HEK293 (cell line): ENCODE data around the gene RHOT2.

Source experiments
- BCL11B ChIP-seq: fragments of 450-650 bp; formaldehyde crosslinking; IDR thresholded peaks from 2 replicates; pipeline ENCODE4 v1.5.1; 2016; ENCODE audit warnings: low read depth, missing biosample characterization, missing genetic modification characterization
- HOXD13 ChIP-seq: sonication (generic); formaldehyde crosslinking; IDR thresholded peaks from 2 replicates; pipeline ENCODE4 v1.8.0; 2022; ENCODE audit warnings: missing genetic modification reagents, borderline replicate concordance
- OVOL3 ChIP-seq: fragments of 450-650 bp; formaldehyde crosslinking; IDR thresholded peaks from 2 replicates; pipeline ENCODE4 v1.5.1; 2016; ENCODE audit warnings: missing biosample characterization, missing genetic modification characterization
- PRDM1 ChIP-seq: fragments of 450-650 bp; formaldehyde crosslinking; IDR thresholded peaks from 2 replicates; pipeline ENCODE4; 2016; ENCODE audit warnings: missing biosample characterization, missing genetic modification characterization
- SCRT1 ChIP-seq: fragments of 450-650 bp; formaldehyde crosslinking; IDR thresholded peaks from 2 replicates; pipeline ENCODE4 v1.5.1; 2016; ENCODE audit warnings: missing biosample characterization, missing genetic modification characterization, borderline replicate concordance
- SETDB1 ChIP-seq: IDR thresholded peaks from one replicate; pipeline ENCODE4 v1.6.1; 2017; ENCODE audit warnings: mild to moderate bottlenecking, low read length, moderate library complexity, mixed read lengths; ENCODE audit not compliant: insufficient read length
- TRIM28 ChIP-seq: IDR thresholded peaks from 2 replicates; pipeline ENCODE4 v1.6.1; 2011; ENCODE audit warnings: low read length, control low read depth, borderline replicate concordance
- WT1 ChIP-seq: fragments of 450-650 bp; formaldehyde crosslinking; IDR thresholded peaks from 2 replicates; pipeline ENCODE4 v1.5.1; 2016; ENCODE audit warnings: missing biosample characterization, missing genetic modification characterization
- YY1 ChIP-seq: fragments of 450-650 bp; formaldehyde crosslinking; IDR thresholded peaks from 2 replicates; pipeline ENCODE4 v1.5.1; 2018; ENCODE audit warnings: missing biosample characterization, missing genetic modification characterization
- ZBTB1 ChIP-seq: fragments of 450-650 bp; formaldehyde crosslinking; IDR thresholded peaks from 2 replicates; pipeline ENCODE4 v1.5.1; 2016; ENCODE audit warnings: missing biosample characterization, missing genetic modification characterization
- ZBTB20 ChIP-seq: fragments of 450-650 bp; formaldehyde crosslinking; IDR thresholded peaks from 2 replicates; pipeline ENCODE4 v1.5.1; 2016; ENCODE audit warnings: missing biosample characterization, missing genetic modification characterization
- ZBTB7A ChIP-seq: fragments of 450-650 bp; formaldehyde crosslinking; IDR thresholded peaks from 2 replicates; pipeline ENCODE4 v1.5.1; 2016; ENCODE audit warnings: low read depth, missing biosample characterization, missing genetic modification characterization
- ZFHX2 ChIP-seq: fragments of 450-650 bp; formaldehyde crosslinking; conservative IDR thresholded peaks from 2 replicates; pipeline ENCODE4 v1.5.1; 2016; ENCODE audit warnings: missing biosample characterization, missing genetic modification characterization
- ZFP41 ChIP-seq: fragments of 450-650 bp; formaldehyde crosslinking; IDR thresholded peaks from 2 replicates; pipeline ENCODE4 v1.5.1; 2016; ENCODE audit warnings: missing biosample characterization, missing genetic modification characterization, borderline replicate concordance
- ZNF138 ChIP-seq: fragments of 450-650 bp; formaldehyde crosslinking; IDR thresholded peaks from 2 replicates; pipeline ENCODE4 v1.5.1; 2016; ENCODE audit warnings: missing biosample characterization, missing genetic modification characterization, borderline replicate concordance
- ZNF214 ChIP-seq: fragments of 450-650 bp; formaldehyde crosslinking; IDR thresholded peaks from 2 replicates; pipeline ENCODE4 v1.5.1; 2017; ENCODE audit warnings: missing biosample characterization, mild to moderate bottlenecking, missing genetic modification characterization, borderline replicate concordance
- ZNF335 ChIP-seq: fragments of 450-650 bp; formaldehyde crosslinking; conservative IDR thresholded peaks from 2 replicates; pipeline ENCODE4 v1.5.1; 2016; ENCODE audit warnings: missing biosample characterization, missing genetic modification characterization
- ZNF394 ChIP-seq: fragments of 450-650 bp; formaldehyde crosslinking; IDR thresholded peaks from 2 replicates; pipeline ENCODE4 v1.5.1; 2016; ENCODE audit warnings: missing biosample characterization, missing genetic modification characterization, mild to moderate bottlenecking, moderate library complexity, borderline replicate concordance
- ZNF404 ChIP-seq: fragments of 450-650 bp; formaldehyde crosslinking; IDR thresholded peaks from 2 replicates; pipeline ENCODE4 v1.5.1; 2017; ENCODE audit warnings: missing biosample characterization, missing genetic modification characterization
- ZNF426 ChIP-seq: fragments of 450-650 bp; formaldehyde crosslinking; IDR thresholded peaks from 2 replicates; pipeline ENCODE4 v1.5.1; 2017; ENCODE audit warnings: missing biosample characterization, missing genetic modification characterization, mild to moderate bottlenecking, inconsistent platforms, moderate library complexity
- ZNF544 ChIP-seq: fragments of 450-650 bp; formaldehyde crosslinking; IDR thresholded peaks from 2 replicates; pipeline ENCODE4 v1.5.0; 2017; ENCODE audit warnings: missing biosample characterization, missing genetic modification characterization
- ZNF555 ChIP-seq: fragments of 450-650 bp; formaldehyde crosslinking; conservative IDR thresholded peaks from 2 replicates; pipeline ENCODE4 v1.5.1; 2017; ENCODE audit warnings: missing biosample characterization, mild to moderate bottlenecking, missing genetic modification characterization, inconsistent platforms
- ZNF596 ChIP-seq: fragments of 450-650 bp; IDR thresholded peaks from 2 replicates; pipeline ENCODE4 v1.5.0; 2018; ENCODE audit warnings: missing biosample characterization, mild to moderate bottlenecking, missing genetic modification characterization, moderate library complexity
- ZNF610 ChIP-seq: fragments of 450-650 bp; formaldehyde crosslinking; IDR thresholded peaks from 2 replicates; pipeline ENCODE4 v1.5.1; 2016; ENCODE audit warnings: missing biosample characterization, missing genetic modification characterization, borderline replicate concordance
- ZNF707 ChIP-seq: fragments of 450-650 bp; formaldehyde crosslinking; IDR thresholded peaks from 2 replicates; pipeline ENCODE4 v1.5.1; 2016; ENCODE audit warnings: missing biosample characterization, missing genetic modification characterization
- ZNF76 ChIP-seq: fragments of 450-650 bp; formaldehyde crosslinking; IDR thresholded peaks from 2 replicates; pipeline ENCODE4; 2016; ENCODE audit warnings: low read depth, missing biosample characterization, missing genetic modification characterization, borderline replicate concordance
- ZNF768 ChIP-seq: fragments of 450-650 bp; formaldehyde crosslinking; IDR thresholded peaks from 2 replicates; pipeline ENCODE4 v1.5.1; 2018; ENCODE audit warnings: missing biosample characterization, mild to moderate bottlenecking, missing genetic modification characterization
- ZNF777 ChIP-seq: fragments of 450-650 bp; formaldehyde crosslinking; IDR thresholded peaks from 2 replicates; pipeline ENCODE4 v1.5.1; 2017; ENCODE audit warnings: missing biosample characterization, missing genetic modification characterization, borderline replicate concordance
- ZNF791 ChIP-seq: fragments of 450-650 bp; formaldehyde crosslinking; IDR thresholded peaks from 2 replicates; pipeline ENCODE4 v1.5.1; 2016; ENCODE audit warnings: missing biosample characterization, missing genetic modification characterization
- ZSCAN23 ChIP-seq: fragments of 450-650 bp; formaldehyde crosslinking; IDR thresholded peaks from 2 replicates; pipeline ENCODE4 v1.5.1; 2016; ENCODE audit warnings: missing biosample characterization, missing genetic modification characterization
- ZXDB ChIP-seq: fragments of 450-650 bp; formaldehyde crosslinking; IDR thresholded peaks from 2 replicates; pipeline ENCODE4 v1.5.1; 2016; ENCODE audit warnings: missing biosample characterization, missing genetic modification characterization
- TF ChIP-seq, protein P1 (sequence below): fragments of 450-650 bp; formaldehyde crosslinking; IDR thresholded peaks from 2 replicates; pipeline ENCODE4 v1.5.1; 2017; ENCODE audit warnings: missing biosample characterization, missing genetic modification characterization
- TF ChIP-seq, protein P2 (sequence below): fragments of 450-650 bp; formaldehyde crosslinking; conservative IDR thresholded peaks from 2 replicates; pipeline ENCODE4 v1.5.1; 2016; ENCODE audit warnings: low read depth, missing biosample characterization, missing genetic modification characterization
- TF ChIP-seq, protein P3 (sequence below): IDR thresholded peaks from 2 replicates; pipeline ENCODE4 v1.6.1; 2011; ENCODE audit warnings: mild to moderate bottlenecking, low read depth, low read length, borderline replicate concordance

RHOT2 gene

DNA sequence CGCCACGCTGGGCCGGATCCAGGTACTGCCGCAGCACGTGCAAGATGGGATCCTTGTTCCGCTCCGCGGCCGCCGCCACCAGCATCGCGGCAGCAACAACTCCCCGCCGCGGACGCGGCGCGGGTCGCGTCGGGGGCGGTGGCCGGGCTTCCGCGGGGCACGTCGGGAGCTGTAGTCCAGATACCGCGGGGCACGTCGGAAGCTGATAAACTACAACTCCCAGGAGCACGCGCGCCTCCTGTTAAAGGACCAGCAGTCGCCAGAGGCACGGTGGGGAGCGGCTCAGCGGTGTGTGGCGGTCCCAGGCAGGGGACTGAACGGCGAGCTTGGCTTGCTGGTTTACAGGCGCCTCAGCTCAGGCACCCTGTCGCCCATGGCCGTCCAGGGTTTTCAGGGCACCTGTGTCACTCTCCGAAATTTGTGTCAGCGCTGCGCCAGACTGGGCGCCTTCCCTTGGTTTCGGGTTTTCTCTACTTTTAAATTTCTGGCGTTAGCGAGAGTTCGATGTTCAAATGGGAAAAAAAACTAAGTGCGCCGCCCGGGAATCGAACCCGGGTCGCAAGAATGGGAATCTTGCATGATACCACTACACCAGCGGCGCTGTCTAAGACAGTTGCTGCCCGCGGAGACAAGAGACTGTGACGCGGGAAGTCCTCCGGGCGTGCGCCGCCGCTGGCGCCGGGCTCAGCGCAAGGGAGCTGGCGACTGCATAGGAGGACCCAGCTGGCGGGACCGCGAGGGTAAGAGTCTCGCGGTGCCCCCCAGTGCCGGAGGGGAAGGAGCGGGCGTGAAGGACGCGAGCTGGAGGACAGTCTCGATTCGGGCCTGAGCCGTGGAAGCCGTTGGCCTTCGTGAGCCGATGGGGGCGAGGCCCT, 31.5 kb upstream of the RHOT2 start, which contains the start of gene METTL26 (continued):
- TF ChIP-seq, protein P1, sequence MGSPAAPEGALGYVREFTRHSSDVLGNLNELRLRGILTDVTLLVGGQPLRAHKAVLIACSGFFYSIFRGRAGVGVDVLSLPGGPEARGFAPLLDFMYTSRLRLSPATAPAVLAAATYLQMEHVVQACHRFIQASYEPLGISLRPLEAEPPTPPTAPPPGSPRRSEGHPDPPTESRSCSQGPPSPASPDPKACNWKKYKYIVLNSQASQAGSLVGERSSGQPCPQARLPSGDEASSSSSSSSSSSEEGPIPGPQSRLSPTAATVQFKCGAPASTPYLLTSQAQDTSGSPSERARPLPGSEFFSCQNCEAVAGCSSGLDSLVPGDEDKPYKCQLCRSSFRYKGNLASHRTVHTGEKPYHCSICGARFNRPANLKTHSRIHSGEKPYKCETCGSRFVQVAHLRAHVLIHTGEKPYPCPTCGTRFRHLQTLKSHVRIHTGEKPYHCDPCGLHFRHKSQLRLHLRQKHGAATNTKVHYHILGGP (tag by site-specific recombination) = no peak
- no peak for TF ChIP-seq TRIM28
- no peak for TF ChIP-seq BCL11B
- no peak for TF ChIP-seq SETDB1
- no peak for TF ChIP-seq ZNF791
- no peak for TF ChIP-seq ZNF138
- TF ChIP-seq, protein P2, sequence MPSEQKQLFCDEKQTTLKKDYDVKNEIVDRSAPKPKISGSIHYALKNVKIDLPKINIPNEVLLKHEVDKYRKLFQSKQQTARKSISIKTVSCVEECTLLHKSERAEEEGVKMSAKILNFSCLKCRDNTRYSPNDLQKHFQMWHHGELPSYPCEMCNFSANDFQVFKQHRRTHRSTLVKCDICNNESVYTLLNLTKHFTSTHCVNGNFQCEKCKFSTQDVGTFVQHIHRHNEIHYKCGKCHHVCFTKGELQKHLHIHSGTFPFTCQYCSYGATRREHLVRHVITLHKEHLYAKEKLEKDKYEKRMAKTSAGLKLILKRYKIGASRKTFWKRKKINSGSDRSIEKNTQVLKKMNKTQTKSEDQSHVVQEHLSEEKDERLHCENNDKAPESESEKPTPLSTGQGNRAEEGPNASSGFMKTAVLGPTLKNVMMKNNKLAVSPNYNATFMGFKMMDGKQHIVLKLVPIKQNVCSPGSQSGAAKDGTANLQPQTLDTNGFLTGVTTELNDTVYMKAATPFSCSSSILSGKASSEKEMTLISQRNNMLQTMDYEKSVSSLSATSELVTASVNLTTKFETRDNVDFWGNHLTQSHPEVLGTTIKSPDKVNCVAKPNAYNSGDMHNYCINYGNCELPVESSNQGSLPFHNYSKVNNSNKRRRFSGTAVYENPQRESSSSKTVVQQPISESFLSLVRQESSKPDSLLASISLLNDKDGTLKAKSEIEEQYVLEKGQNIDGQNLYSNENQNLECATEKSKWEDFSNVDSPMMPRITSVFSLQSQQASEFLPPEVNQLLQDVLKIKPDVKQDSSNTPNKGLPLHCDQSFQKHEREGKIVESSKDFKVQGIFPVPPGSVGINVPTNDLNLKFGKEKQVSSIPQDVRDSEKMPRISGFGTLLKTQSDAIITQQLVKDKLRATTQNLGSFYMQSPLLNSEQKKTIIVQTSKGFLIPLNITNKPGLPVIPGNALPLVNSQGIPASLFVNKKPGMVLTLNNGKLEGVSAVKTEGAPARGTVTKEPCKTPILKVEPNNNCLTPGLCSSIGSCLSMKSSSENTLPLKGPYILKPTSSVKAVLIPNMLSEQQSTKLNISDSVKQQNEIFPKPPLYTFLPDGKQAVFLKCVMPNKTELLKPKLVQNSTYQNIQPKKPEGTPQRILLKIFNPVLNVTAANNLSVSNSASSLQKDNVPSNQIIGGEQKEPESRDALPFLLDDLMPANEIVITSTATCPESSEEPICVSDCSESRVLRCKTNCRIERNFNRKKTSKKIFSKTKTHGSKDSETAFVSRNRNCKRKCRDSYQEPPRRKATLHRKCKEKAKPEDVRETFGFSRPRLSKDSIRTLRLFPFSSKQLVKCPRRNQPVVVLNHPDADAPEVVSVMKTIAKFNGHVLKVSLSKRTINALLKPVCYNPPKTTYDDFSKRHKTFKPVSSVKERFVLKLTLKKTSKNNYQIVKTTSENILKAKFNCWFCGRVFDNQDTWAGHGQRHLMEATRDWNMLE (tag by site-specific recombination) = no peak
- TF ChIP-seq OVOL3 (tag by site-specific recombination) = no peak
- TF ChIP-seq YY1 (tag by site-specific recombination) = peak; percentile 49
- no peak for TF ChIP-seq ZNF544 (tag by site-specific recombination)
- peak; percentile 30 for TF ChIP-seq ZNF596
- TF ChIP-seq ZNF777 = peak; percentile 61; the same call in 1 of the 2 replicates
- TF ChIP-seq ZNF610 (tag by site-specific recombination) = peak; percentile 99
- TF ChIP-seq ZXDB (tag by site-specific recombination) = peak; percentile 69
- no peak for TF ChIP-seq ZNF214
- 0 out of 2 replicates have a peak, but pooled peaks have one; percentile 13 for TF ChIP-seq ZSCAN23 (tag by site-specific recombination)
- TF ChIP-seq ZFHX2 = peak; percentile 22; the same call in 1 of the 2 replicates
- TF ChIP-seq, protein P3, sequence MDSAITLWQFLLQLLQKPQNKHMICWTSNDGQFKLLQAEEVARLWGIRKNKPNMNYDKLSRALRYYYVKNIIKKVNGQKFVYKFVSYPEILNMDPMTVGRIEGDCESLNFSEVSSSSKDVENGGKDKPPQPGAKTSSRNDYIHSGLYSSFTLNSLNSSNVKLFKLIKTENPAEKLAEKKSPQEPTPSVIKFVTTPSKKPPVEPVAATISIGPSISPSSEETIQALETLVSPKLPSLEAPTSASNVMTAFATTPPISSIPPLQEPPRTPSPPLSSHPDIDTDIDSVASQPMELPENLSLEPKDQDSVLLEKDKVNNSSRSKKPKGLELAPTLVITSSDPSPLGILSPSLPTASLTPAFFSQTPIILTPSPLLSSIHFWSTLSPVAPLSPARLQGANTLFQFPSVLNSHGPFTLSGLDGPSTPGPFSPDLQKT = no peak
- TF ChIP-seq ZNF394 (tag by site-specific recombination) = peak; percentile 80
- TF ChIP-seq ZBTB1 (tag by site-specific recombination) = no peak
- peak; percentile 81 for TF ChIP-seq PRDM1 (tag by site-specific recombination)
- TF ChIP-seq WT1 (tag by site-specific recombination) = no peak
- no peak for TF ChIP-seq ZFP41 (tag by site-specific recombination)
- peak; percentile 99 for TF ChIP-seq ZNF76 (tag by site-specific recombination)
- 0 out of 2 replicates have a peak, but pooled peaks have one; percentile 21 for TF ChIP-seq HOXD13 (CRISPR knock-in tag)
- TF ChIP-seq ZNF707 (tag by site-specific recombination) = no peak
- no peak for TF ChIP-seq ZNF404 (tag by site-specific recombination)
- no peak for TF ChIP-seq ZNF555 (tag by site-specific recombination)
- TF ChIP-seq ZBTB20 = peak; percentile 90
- no peak; the same call in 1 of the 2 replicates for TF ChIP-seq ZNF426
- peak; percentile 2; the same call in 1 of the 2 replicates for TF ChIP-seq ZNF768
- peak; percentile 98 for TF ChIP-seq ZNF335 (tag by site-specific recombination)
- no peak for TF ChIP-seq SCRT1 (tag by site-specific recombination)
- no peak; the same call in 1 of the 2 replicates for TF ChIP-seq ZBTB7A (tag by site-specific recombination)
